HG02840 (cell line): ENCODE results near the gene RALGPS1.

Experiments used
- ATAC-seq: cut with Tn5 transposase; IDR thresholded peaks from one replicate; pipeline ENCODE4 v1.9.1; 2021; ENCODE audit warnings: mild to moderate bottlenecking, moderate library complexity, moderate number of reproducible peaks; ENCODE audit not compliant: unreplicated experiment, low FRiP score

The RALGPS1 gene

DNA sequence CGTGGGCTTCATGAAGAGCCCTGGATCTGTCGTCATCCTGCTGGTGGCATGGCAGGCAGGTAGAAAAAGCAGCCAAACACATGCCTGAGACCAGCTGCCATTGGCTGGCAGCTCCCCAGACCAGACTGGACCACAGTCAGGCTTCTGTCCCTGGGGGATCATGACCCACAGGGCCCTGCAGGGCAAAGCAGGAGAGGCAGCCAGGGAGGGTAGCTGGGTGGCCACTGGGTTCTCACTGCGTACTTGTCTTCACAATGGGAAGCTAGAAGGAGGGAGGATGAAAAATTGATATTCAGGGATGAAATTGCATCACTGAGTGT lies 282.2 kb downstream of the RALGPS1 start:
- ATAC-seq, result no peak

DNA sequence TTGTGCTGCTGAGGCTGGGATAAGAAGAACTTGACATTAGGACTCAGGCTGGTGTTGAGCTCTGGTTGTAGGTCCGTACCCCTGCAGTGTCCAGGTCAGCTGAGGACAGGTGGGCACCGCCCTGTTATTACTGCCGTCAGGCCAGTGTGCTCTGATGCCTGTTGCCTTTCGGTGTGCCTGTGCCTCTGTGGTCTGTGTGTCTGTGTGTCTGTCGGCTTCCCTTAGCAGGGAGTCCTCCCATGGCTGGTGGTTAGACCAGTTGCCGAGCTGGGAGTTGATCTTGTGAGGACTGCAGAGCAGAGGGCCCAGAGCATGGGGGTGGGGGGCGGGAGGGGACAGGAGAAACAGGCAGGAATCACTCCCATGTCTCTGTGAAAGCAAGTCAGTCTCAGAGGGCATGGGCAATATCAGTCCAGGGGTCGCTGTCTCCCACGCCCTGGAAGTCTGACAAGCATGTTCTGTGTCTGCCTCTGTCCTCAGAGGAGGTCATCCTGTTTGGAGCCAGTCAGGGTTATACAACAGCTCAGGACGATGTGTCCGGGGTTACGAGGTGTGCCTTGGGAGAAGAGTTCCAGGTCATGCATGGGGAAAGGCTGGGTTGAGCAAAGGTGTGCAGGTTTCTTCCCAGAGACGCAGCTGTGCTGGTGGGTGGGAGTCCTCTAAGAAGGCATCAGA lies 282.7 kb downstream of the RALGPS1 start:
- no peak for ATAC-seq

GRCh38 chr9:127197861-127198430 lies 283.4 kb downstream of the RALGPS1 start:
- no peak for ATAC-seq

DNA sequence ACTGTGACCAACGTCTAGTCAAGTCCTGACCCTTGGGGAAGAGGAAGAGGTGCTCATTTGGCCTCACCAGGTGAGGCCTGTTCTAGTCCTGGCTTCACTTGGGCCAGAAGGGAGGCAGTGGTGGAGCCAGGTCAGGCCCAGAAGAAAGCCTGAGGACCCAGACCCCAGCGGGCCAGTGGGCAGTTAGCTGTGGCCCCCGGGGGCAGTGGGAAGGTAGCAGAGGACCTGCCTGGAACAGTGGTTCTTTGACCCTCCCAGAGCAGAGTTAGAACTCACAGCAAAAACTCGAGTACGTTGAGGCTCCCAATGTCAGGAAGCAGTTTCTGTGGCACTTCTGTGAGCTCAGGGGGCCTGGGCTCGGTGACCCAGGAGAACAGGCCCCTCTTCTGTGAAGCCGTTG lies 284.0 kb downstream of the RALGPS1 start:
- no peak for ATAC-seq

DNA sequence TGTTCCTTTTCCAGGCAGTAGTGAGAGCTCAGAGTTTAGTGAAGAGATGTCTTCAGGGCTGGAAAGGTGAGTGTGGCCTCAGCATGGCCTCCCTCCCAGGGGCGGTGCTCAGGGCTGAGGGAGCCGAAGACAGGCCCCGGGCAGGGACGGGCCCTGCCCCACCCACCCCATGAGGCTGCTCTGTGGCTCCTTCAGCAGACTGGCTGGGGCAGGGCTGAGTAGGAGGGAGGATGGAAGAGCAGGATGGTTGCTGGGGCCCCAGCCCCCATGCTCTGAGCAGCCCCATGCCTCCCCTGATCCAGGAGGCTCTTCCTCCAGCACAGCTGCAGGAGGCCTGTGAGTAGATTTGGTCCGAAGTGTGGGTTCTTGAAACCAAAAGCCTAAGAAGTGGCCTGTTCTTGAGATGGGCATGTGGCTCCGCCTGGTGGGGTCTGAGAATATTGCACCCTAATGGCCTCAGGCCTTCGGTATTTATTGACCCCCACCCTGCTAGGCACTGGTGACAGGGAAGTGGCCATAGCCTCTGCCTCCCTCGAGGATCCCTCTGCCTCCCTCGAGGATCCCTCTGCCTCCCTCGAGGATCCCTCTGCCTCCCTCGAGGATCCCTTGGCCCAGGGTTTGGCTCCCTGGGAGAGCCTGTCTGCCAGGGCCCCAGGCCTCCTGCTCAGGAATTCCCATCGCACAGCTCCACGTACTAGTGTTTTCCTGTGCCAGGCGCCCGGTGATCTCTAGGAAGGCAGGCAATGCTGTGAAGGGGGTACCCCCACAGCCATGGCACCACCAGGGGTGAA lies 284.6 kb downstream of the RALGPS1 start:
- no peak for ATAC-seq

GRCh38 chr9:127200106-127200862 lies 285.7 kb downstream of the RALGPS1 start:
- no peak for ATAC-seq

- no peak for ATAC-seq
These were observed 286.5 kb downstream of the RALGPS1 start for GRCh38 chr9:127201071-127201541.

GRCh38 chr9:127201731-127202130 lies 287.1 kb downstream of the RALGPS1 start:
- ATAC-seq, result no peak

DNA sequence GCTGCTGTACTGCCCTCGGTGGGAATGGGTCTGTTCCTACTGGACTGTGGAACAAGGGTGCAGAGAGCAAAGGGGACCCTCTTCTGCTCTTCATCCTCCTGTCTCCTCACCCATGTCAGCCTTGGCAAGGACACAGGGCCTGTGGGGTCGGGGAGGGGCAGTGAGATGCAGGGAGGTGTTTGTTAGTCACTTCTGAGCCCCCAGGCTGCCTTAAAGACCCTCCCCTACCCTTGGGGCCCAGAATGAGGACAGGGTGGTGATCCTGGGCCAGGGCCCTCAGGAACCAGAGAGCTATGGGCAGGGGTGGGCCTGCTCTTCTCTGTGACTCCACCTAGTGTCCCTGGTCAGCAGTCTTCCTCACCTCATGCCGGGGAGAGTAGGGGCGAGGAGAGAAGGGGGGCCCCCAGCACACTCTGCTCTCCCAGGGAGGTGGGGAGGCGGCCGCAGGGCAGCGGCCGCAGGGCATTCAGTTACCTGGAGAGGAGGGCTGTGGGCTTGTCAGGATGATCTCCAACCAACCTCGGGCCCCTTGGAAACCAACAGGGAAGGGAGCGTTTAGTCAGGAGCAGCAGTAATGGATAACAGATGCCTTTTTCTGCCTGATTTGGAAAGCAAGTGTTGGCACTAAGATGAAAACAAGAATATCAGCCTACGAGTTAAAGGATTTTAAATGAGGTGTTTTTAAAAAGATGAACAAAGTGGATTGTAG lies 288.0 kb downstream of the RALGPS1 start:
- no peak for ATAC-seq

GRCh38 chr9:127203681-127204327 lies 289.2 kb downstream of the RALGPS1 start:
- ATAC-seq, result no peak

- ATAC-seq, result no peak
These were observed 290.3 kb downstream of the RALGPS1 start for GRCh38 chr9:127204771-127205470.

DNA sequence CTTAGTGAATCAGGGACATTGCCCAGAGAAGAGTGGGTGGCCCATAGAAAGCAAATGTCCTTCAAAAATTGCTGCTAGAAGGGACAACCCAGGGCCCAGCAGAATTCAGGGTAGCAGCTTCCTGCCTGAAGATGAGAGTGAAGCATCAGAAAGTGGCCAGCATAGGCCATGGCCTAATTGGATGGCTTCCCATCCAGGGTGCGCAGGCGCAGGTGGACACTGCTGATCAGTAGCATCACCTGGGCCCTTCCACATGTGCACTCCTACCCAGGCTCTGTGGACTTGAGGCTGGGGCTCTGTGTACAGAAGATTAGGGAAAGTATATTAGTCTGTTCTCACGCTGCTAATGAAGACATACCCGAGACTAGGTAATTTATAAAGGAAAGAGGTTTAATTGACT lies 291.4 kb downstream of the RALGPS1 start:
- ATAC-seq, result no peak

DNA sequence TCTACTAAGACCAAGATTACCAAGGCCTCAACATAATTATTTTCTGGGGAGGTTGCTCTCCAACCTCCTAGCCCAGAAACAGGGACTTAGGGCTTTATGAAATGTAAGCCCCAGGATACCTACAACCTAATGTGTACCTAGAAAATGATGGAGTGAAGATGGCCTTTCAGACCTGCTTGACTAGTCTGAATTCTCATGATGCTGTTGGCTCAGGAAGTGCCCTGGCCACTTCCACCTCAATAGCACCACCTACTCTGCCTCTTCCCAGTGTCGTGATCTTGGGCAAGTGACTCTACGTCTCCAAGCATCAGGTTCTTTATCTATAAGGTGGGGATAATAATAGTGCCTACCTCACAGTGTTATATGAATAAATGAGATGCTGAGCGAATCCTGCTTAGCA lies 292.1 kb downstream of the RALGPS1 start:
- no peak for ATAC-seq

GRCh38 chr9:127207734-127208410 lies 293.3 kb downstream of the RALGPS1 start:
- ATAC-seq, result no peak

- ATAC-seq, result no peak
These were observed 293.8 kb downstream of the RALGPS1 start for GRCh38 chr9:127208416-127208815.

- no peak for ATAC-seq
These were observed 294.6 kb downstream of the RALGPS1 start for GRCh38 chr9:127209220-127209619.

DNA sequence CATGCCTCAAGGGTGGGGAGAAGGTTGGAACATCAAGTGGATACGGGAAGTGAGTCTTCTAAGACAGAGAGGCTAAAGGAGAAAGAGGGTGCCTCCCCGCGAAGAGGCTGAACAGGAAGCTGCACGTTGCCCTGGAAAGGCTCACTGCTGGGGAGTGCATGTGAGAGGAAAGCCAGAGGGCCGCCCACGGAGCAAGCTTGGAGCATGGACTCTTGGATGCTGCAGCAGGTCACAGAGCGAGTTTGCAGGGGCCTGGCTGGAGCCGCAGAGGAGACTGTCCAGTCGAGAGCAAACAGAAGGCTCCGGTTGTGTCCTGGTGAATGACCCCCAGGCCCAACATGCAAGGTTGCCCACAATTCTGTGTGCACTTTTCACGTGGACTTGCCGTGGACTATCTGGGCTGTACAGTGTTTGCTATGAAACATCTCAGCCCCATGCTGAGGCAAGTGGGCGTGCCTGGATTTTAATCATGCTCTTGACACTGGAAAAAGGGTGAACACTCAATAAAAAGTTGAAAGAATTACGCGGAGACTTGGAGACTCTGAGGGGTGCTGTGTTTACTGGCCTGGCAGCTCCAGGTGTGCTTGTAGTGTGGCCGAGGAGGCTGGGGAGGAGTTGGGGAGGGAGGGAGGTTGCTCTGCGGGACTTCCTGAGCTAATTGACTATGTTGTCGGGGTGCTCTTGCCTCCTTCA lies 295.5 kb downstream of the RALGPS1 start:
- ATAC-seq, result no peak
